HepG2 (cell line): ENCODE results near the gene MCRIP2. TPM values are rescaled to one million over a fixed set of nuclear protein-coding genes. Genes with fewer than 3 reads are reported as not detected.

Experiments
- EP300 ChIP-seq, 3 experiments: sonication (generic) in 1 of 3; formaldehyde crosslinking in 1 of 3; IDR thresholded peaks; 2 replicates each; pipeline versions ENCODE4 v1.5.1 to v1.6.1; 2011 to 2020; ENCODE audit warnings: low read depth in 2 of 3, low read length in 2 of 3, borderline replicate concordance in 1 of 3, improper control_type of control experiment in 1 of 3, mild to moderate bottlenecking in 1 of 3, missing genetic modification reagents in 1 of 3, moderate library complexity in 1 of 3
- EZH2 ChIP-seq: conservative IDR thresholded peaks from 2 replicates; pipeline ENCODE4 v1.6.1; 2012; ENCODE audit warnings: mild to moderate bottlenecking, low read depth, low read length, moderate library complexity
- HOXA5 ChIP-seq: sonication (generic); formaldehyde crosslinking; IDR thresholded peaks from 2 replicates; pipeline ENCODE4 v1.4.0; 2020; ENCODE audit warnings: missing genetic modification reagents
- KAT7 ChIP-seq: IDR thresholded peaks from 2 replicates; pipeline ENCODE4 v1.6.1; 2018; ENCODE audit warnings: borderline replicate concordance, missing compliant biosample characterization
- KAT8 ChIP-seq: IDR thresholded peaks from 2 replicates; pipeline ENCODE4 v1.6.1; 2016; ENCODE audit warnings: missing genetic modification reagents, missing compliant biosample characterization
- KLF13 ChIP-seq: sonication (generic); formaldehyde crosslinking; IDR thresholded peaks from 2 replicates; pipeline ENCODE4 v1.4.0; 2020; ENCODE audit warnings: mild to moderate bottlenecking, missing genetic modification reagents
- KMT2B ChIP-seq: IDR thresholded peaks from 2 replicates; pipeline ENCODE4 v1.6.1; 2016; ENCODE audit warnings: missing genetic modification reagents, missing compliant biosample characterization
- MBNL3 ChIP-seq: fragments of 250-450 bp; sonication (Bioruptor Pico); conservative IDR thresholded peaks from 2 replicates; pipeline ENCODE4 v1.8.0; 2022; ENCODE audit warnings: mild to moderate bottlenecking, inconsistent platforms
- NFIC ChIP-seq: IDR thresholded peaks from 2 replicates; pipeline ENCODE4 v1.6.1; 2012; ENCODE audit warnings: mild to moderate bottlenecking, low read length, inconsistent platforms
- NFKBIZ ChIP-seq: IDR thresholded peaks from 2 replicates; pipeline ENCODE4 v1.6.1; 2018; ENCODE audit warnings: missing genetic modification reagents, missing compliant biosample characterization
- NR2F1 ChIP-seq, 2 experiments: fragments of 450-650 bp in 1 of 2; formaldehyde crosslinking in 1 of 2; IDR thresholded peaks; 2 replicates each; pipeline versions ENCODE4 v1.5.0 to v1.6.1; 2016 to 2020; ENCODE audit warnings: mild to moderate bottlenecking in 1 of 2, missing compliant biosample characterization in 1 of 2, missing genetic modification reagents in 1 of 2, moderate library complexity in 1 of 2
- NR3C1 ChIP-seq: sonication (generic); formaldehyde crosslinking; IDR thresholded peaks from 2 replicates; pipeline ENCODE4 v1.4.0; 2020; ENCODE audit warnings: missing genetic modification reagents
- NRL ChIP-seq: sonication (generic); formaldehyde crosslinking; IDR thresholded peaks from 2 replicates; pipeline ENCODE4 v1.5.0; 2020; ENCODE audit warnings: missing genetic modification reagents, mild to moderate bottlenecking, moderate library complexity, borderline replicate concordance
- RARG ChIP-seq: sonication (generic); formaldehyde crosslinking; IDR thresholded peaks from 2 replicates; pipeline ENCODE4 v1.4.0; 2020; ENCODE audit warnings: low read depth, mild to moderate bottlenecking, missing genetic modification reagents
- SIN3A ChIP-seq: IDR thresholded peaks from 2 replicates; pipeline ENCODE4 v1.6.1; 2011; ENCODE audit warnings: low read depth, mild to moderate bottlenecking, control low read depth, low read length, borderline replicate concordance
- SRSF9 ChIP-seq: fragments of 200-400 bp; formaldehyde crosslinking; IDR thresholded peaks from 2 replicates; pipeline ENCODE4 v1.6.1; 2018; ENCODE audit warnings: borderline replicate concordance, mild to moderate bottlenecking, low read depth, low read length; ENCODE audit not compliant: insufficient read depth, poor library complexity, severe bottlenecking
- SSRP1 ChIP-seq: IDR thresholded peaks from 2 replicates; pipeline ENCODE4 v1.6.1; 2016; ENCODE audit warnings: control low read depth
- XRCC5 ChIP-seq: fragments of 200-400 bp; formaldehyde crosslinking; optimal IDR thresholded peaks from 2 replicates; pipeline ENCODE3; 2017; ENCODE audit warnings: mild to moderate bottlenecking, low read length
- ZFP36L2 ChIP-seq: sonication (generic); formaldehyde crosslinking; IDR thresholded peaks from 2 replicates; pipeline ENCODE4 v1.4.0; 2020; ENCODE audit warnings: missing genetic modification reagents
- ZFY ChIP-seq: sonication (generic); formaldehyde crosslinking; IDR thresholded peaks from 2 replicates; pipeline ENCODE4 v1.4.0; 2020; ENCODE audit warnings: missing genetic modification reagents
- ZNF10 ChIP-seq: sonication (generic); formaldehyde crosslinking; IDR thresholded peaks from 2 replicates; pipeline ENCODE4 v1.4.0; 2020; ENCODE audit warnings: mild to moderate bottlenecking, low read depth, missing genetic modification reagents, borderline replicate concordance
- ZNF350 ChIP-seq: sonication (generic); formaldehyde crosslinking; IDR thresholded peaks from 2 replicates; pipeline ENCODE4 v1.4.0; 2020; ENCODE audit warnings: mild to moderate bottlenecking, low read depth, missing genetic modification reagents, borderline replicate concordance
- polyA plus RNA-seq, 8 experiments: library from polyadenylated mRNA; depleted of rRNA in 3 of 8; stranded (reverse) in 7 of 8; unstranded in 1 of 8; fragments of >200 nt; fragmentation: Illumina TruSeq in 4 of 8; extraction: Trizol in 4 of 8; gene quantifications; 2 replicates each; pipeline versions ENCODE4 v1.2.1 to v1.2.3, GENCODE V29; 2011 to 2016; ENCODE audit warnings: low read depth in 4 of 8, missing spikeins in 1 of 8, mixed read lengths in 1 of 8; ENCODE audit not compliant: insufficient read depth in 1 of 8
- total RNA-seq, 5 experiments: library from RNA; depleted of rRNA; stranded (reverse); fragments of >200 nt; fragmentation: Illumina TruSeq; extraction: Trizol; gene quantifications; 2 replicates each; pipeline ENCODE4 v1.2.3, GENCODE V29; 2016; ENCODE audit warnings: low read depth in 1 of 5
- TF ChIP-seq, protein P1 (sequence below): IDR thresholded peaks from 2 replicates; pipeline ENCODE4 v1.6.1; 2012; ENCODE audit warnings: low read depth, low read length, improper control_type of control experiment
- TF ChIP-seq, protein P2 (sequence below): sonication (generic); IDR thresholded peaks from 2 replicates; pipeline ENCODE4 v1.6.1; 2016; ENCODE audit warnings: low read depth, borderline replicate concordance
- TF ChIP-seq, protein P3 (sequence below): sonication (generic); formaldehyde crosslinking; conservative IDR thresholded peaks from 2 replicates; pipeline ENCODE4 v1.8.1; 2023; ENCODE audit warnings: missing genetic modification reagents

The MCRIP2 gene
- total and polyA plus RNA-seq, 2 of the 13 experiments (the other 11 are each of a cell fraction or from before 2014, with no cell fraction given), result 39.6 to 76.7 TPM

DNA sequence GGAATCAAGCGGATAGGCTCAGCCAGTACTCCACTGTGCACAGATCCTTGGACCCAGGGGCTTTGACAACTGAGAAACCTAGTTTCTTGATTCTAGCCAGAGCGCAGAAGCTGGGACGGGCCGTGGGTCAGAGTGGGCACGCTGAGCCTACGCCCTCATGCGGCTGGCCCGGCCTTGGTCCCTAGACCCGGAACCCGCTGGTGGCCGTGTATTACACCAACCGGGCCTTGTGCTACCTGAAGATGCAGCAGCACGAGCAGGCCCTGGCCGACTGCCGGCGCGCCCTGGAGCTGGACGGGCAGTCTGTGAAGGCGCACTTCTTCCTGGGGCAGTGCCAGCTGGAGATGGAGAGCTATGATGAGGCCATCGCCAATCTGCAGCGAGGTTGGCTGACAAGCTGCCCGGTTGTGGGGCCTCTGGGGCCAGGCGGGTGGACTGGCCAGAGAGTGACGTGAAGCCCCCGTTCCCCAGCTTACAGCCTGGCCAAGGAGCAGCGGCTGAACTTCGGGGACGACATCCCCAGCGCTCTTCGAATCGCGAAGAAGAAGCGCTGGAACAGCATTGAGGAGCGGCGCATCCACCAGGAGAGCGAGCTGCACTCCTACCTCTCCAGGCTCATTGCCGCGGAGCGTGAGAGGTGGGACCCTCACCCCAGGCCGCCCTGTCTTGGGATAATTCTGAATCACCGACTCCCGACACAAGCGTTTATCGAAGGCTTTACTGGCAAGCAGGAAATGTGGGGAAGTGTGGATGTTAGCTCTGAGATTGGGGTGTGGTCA is 39.5 kb downstream of the MCRIP2 start (continued):
- TF ChIP-seq, protein P1, sequence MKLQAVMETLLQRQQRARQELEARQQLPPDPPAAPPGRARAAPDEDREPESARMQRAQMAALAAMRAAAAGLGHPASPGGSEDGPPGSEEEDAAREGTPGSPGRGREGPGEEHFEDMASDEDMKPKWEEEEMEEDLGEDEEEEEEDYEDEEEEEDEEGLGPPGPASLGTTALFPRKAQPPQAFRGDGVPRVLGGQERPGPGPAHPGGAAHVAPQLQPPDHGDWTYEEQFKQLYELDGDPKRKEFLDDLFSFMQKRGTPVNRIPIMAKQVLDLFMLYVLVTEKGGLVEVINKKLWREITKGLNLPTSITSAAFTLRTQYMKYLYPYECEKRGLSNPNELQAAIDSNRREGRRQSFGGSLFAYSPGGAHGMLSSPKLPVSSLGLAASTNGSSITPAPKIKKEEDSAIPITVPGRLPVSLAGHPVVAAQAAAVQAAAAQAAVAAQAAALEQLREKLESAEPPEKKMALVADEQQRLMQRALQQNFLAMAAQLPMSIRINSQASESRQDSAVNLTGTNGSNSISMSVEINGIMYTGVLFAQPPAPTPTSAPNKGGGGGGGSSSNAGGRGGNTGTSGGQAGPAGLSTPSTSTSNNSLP, result no peak
- TF ChIP-seq MBNL3 (no peak), NRL (CRISPR knock-in tag) (no peak), EP300 (IDR thresholded peaks at IDR 0.05; ENCODE audit: low read depth in 2 of 2, low read length in 2 of 2) (no peak), EP300 (CRISPR knock-in tag; IDR thresholded peaks at IDR 0.05; ENCODE audit: borderline replicate concordance) (no peak), XRCC5 (no peak), KLF13 (CRISPR knock-in tag) (no peak), RARG (CRISPR knock-in tag) (no peak), NR2F1 (CRISPR knock-in tag; IDR thresholded peaks at IDR 0.05) (no peak), KMT2B (CRISPR knock-in tag) (no peak; the same call in 1 of the 2 replicates), NFIC (no peak), NFKBIZ (CRISPR knock-in tag) (no peak), EZH2 (no peak), KAT8 (CRISPR knock-in tag) (no peak), ZNF350 (no peak; the same call in 1 of the 2 replicates), SSRP1 (CRISPR knock-in tag) (no peak), ZFP36L2 (CRISPR knock-in tag) (no peak), NR3C1 (CRISPR knock-in tag) (no peak), KAT7 (CRISPR knock-in tag) (no peak), ZFY (CRISPR knock-in tag) (no peak; the same call in none of the 2 replicates), ZNF10 (CRISPR knock-in tag) (no peak), SIN3A (peak; percentile 35; the same call in 1 of the 2 replicates), HOXA5 (no peak), SRSF9 (no peak)
- TF ChIP-seq, protein P2, sequence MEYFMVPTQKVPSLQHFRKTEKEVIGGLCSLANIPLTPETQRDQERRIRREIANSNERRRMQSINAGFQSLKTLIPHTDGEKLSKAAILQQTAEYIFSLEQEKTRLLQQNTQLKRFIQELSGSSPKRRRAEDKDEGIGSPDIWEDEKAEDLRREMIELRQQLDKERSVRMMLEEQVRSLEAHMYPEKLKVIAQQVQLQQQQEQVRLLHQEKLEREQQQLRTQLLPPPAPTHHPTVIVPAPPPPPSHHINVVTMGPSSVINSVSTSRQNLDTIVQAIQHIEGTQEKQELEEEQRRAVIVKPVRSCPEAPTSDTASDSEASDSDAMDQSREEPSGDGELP, result no peak
- TF ChIP-seq, protein P3, sequence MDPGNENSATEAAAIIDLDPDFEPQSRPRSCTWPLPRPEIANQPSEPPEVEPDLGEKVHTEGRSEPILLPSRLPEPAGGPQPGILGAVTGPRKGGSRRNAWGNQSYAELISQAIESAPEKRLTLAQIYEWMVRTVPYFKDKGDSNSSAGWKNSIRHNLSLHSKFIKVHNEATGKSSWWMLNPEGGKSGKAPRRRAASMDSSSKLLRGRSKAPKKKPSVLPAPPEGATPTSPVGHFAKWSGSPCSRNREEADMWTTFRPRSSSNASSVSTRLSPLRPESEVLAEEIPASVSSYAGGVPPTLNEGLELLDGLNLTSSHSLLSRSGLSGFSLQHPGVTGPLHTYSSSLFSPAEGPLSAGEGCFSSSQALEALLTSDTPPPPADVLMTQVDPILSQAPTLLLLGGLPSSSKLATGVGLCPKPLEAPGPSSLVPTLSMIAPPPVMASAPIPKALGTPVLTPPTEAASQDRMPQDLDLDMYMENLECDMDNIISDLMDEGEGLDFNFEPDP, result no peak
